Cardiac muscle cell (in vitro differentiated cells and primary cell): Measurements from ENCODE around the gene MEGF6. TPM values are rescaled to one million over a fixed set of nuclear protein-coding genes. Genes with fewer than 3 reads are reported as not detected.

Experiments
- DNase-seq, 2 donors: peaks; one replicate each; pipeline versions ENCODE4 v3.0.0 to v3.0.0-alpha.2; 2010 to 2017; ENCODE audit warnings: low read depth in 1 of 2, low spot score in 1 of 2
- H3K27ac ChIP-seq: fragments of 200-600 bp; sonication (generic); 2 replicates; pipeline ENCODE4 v1.5.1; 2016
- H3K27me3 ChIP-seq: fragments of 200-600 bp; sonication (generic); 2 replicates; pipeline ENCODE4 v1.6.0; 2016; ENCODE audit warnings: control low read depth
- H3K36me3 ChIP-seq: fragments of 200-600 bp; sonication (generic); 2 replicates; pipeline ENCODE4 v1.5.1; 2016; ENCODE audit warnings: control low read depth
- H3K4me1 ChIP-seq: fragments of 200-600 bp; sonication (generic); 2 replicates; pipeline ENCODE4 v1.8.1; 2017; ENCODE audit warnings: low read depth, mild to moderate bottlenecking, mixed run types
- H3K4me3 ChIP-seq: fragments of 200-600 bp; sonication (generic); 2 replicates; pipeline ENCODE4 v1.5.1; 2016; ENCODE audit warnings: mild to moderate bottlenecking
- H3K9me3 ChIP-seq: fragments of 200-600 bp; sonication (generic); 2 replicates; pipeline ENCODE4 v1.5.1; 2017; ENCODE audit warnings: low read depth, mild to moderate bottlenecking, control low read depth
- CTCF ChIP-seq: IDR thresholded peaks from 2 replicates; pipeline ENCODE4 v1.5.1; 2012; ENCODE audit warnings: low read depth, mild to moderate bottlenecking, low read length
- polyA plus RNA-seq: library from polyadenylated mRNA; unstranded; fragments of >200 nt; fragmentation: Nextera tagmentation; extraction: Ambion mirVana; gene quantifications from 2 replicates; pipeline ENCODE4 v1.2.1, GENCODE V29; 2016
- total RNA-seq: library from RNA; depleted of rRNA; stranded (reverse); fragments of >200 nt; gene quantifications from 2 replicates; pipeline ENCODE4 v1.2.3, GENCODE V29; 2016

Gene MEGF6
- total and polyA plus RNA-seq, 2 experiments from 2014 or later: 11.1 to 31.7 TPM

DNA sequence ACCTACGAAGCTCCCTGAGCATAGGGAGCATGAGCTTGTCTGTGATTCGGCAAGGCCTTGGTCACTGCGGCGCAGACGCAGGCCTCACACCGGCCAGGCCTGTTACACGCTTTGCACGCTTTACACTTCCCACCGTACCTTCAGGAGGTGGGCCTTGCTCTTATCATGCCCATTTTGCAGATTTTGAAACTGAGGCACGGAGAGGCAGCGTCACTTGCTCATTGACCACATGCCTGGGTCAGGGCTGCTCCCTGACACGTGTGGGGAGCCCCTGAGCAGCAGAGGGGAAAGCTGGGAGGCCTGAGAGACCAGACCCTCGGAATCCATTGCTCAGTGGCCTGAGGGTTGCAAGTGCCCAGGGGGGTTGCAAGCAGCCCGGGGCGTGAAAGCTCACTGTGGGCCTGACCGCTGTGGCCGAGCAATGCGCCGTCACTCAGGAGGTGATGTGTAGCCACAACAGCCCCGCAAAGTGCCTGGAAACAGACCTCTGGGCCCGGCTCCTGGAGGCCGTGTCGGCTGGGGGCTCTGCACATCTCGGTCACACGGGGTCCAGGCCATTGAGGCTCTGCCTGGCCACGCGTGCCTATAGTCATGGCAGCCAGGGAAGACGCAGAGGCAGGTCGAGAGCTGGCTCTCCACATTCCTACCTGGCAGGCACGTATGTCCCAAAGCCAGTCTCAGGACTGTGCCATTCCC is 149.9 kb downstream of the MEGF6 start:
- Histone ChIP-seq H3K9me3 (no peaks in the 10 kb centered on the region), H3K27me3 (no peaks in the 10 kb centered on the region), H3K27ac (no peak overlapping the region), H3K36me3 (no peaks in the 10 kb centered on the region), H3K4me1 (no peaks in the 10 kb centered on the region), H3K4me3 (no peak overlapping the region)
- TF ChIP-seq CTCF: no peak
- DNase-seq: no peak

DNA sequence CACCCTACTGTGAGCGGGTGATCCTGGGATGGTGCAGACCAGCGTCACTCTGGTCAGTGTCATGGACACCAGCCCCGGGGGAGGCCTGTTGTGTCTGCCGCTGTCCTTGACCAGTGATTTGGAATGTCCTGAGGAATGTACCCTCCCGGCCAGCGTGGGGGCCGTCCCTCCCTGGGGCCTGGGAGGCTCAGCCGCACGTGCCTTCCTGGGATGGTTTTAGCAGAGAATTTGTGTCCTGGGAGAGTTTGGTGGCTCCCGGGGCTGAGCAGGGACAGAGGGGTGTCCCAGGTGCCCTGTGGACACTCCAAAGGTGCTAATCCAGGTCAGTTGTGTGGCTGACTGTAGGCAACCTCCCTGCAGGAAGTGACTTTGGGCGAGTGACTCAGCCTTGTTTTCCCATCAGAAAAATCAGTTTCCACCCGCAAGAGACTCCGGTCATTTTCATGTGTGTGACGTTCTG is 150.6 kb downstream of the MEGF6 start:
- Histone ChIP-seq H3K27me3 (no peaks in the 10 kb centered on the region), H3K36me3 (no peaks in the 10 kb centered on the region), H3K4me3 (no peak overlapping the region), H3K9me3 (no peaks in the 10 kb centered on the region), H3K27ac (peak overlapping the region; percentile 67), H3K4me1 (no peaks in the 10 kb centered on the region)
- peak; percentile 19 to 46 for DNase-seq
- no peak for TF ChIP-seq CTCF

DNA sequence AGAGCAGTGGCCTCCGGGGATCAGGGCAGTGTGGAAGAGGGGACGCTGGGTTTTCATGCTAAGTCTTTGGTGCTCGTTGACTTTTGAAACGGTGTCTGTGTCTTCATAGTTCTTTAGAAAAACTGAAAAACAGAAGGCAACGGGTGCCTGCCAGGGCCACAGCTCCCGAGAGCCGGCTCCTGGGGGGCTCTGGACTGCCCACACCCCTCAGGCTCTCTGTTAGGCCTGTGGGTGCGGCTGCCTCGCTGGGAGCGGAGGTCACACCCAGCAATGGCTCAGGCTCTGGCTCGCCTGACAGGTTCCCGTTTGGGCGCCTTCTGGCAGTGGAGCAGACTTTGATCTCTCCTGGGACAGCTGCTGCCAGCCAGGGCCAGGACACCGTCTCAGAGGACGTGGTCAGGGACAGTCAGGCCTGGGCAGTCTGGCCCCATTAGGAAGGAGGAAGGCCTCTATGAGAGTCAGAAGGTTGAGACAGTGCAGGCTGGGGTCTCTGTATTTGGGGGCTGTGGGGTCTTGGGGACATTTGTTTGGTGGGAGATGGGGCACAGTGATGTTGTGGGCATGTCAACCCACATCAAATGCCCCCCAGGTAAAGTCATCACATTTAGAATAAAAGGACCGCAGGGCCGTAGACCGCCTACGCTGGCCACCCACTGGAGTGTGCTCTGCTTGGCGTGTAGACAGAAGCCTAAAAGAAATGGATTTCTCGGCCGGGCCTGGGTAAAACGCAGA is 151.2 kb downstream of the MEGF6 start:
- no peak for TF ChIP-seq CTCF
- Histone ChIP-seq H3K4me1 (no peaks in the 10 kb centered on the region), H3K27ac (peak overlapping the region; percentile 67), H3K9me3 (no peaks in the 10 kb centered on the region), H3K4me3 (no peak overlapping the region), H3K27me3 (no peaks in the 10 kb centered on the region), H3K36me3 (no peaks in the 10 kb centered on the region)
- peak in 1 of 2 donors; percentile 20 for DNase-seq

- H3K36me3 ChIP-seq: no peaks in the 10 kb centered on the region
- no peaks in the 10 kb centered on the region for H3K27me3 ChIP-seq
- no peak overlapping the region for H3K27ac ChIP-seq
- H3K4me3 ChIP-seq: no peak overlapping the region
- no peak for DNase-seq
- H3K4me1 ChIP-seq: no peaks in the 10 kb centered on the region
- no peaks in the 10 kb centered on the region for H3K9me3 ChIP-seq
- TF ChIP-seq CTCF: no peak
These were observed 152.0 kb downstream of the MEGF6 start for GRCh38 chr1:3459051-3459908.
